HS-5 (cell line): ENCODE data around the gene TMPRSS2.

Experiments used
- DNase-seq: peaks from one replicate; pipeline ENCODE4 v3.0.0-alpha.2; 2012; ENCODE audit warnings: low read depth

The TMPRSS2 gene

GRCh38 chr21:41509733-41510132 is 1.8 kb upstream of the TMPRSS2 start:
- no peak for DNase-seq

- no peak for DNase-seq
Observed at GRCh38 chr21:41509145-41509496, 1.2 kb upstream of the TMPRSS2 start.

GRCh38 chr21:41508415-41509144 is 622 bp upstream of the TMPRSS2 start:
- DNase-seq: no peak

- no peak for DNase-seq
Observed at GRCh38 chr21:41506611-41507520, 1.1 kb downstream of the TMPRSS2 start.

GRCh38 chr21:41506005-41506594 is 1.9 kb downstream of the TMPRSS2 start:
- no peak for DNase-seq

GRCh38 chr21:41504030-41504429 is 3.9 kb downstream of the TMPRSS2 start:
- no peak for DNase-seq

GRCh38 chr21:41503331-41503730 is 4.6 kb downstream of the TMPRSS2 start:
- DNase-seq: no peak

- DNase-seq: peak; percentile 9
Observed at GRCh38 chr21:41501919-41502318, 6.0 kb downstream of the TMPRSS2 start.

GRCh38 chr21:41500931-41501381 is 7.0 kb downstream of the TMPRSS2 start:
- no peak for DNase-seq

GRCh38 chr21:41500363-41500762 is 7.6 kb downstream of the TMPRSS2 start:
- no peak for DNase-seq

GRCh38 chr21:41499920-41500319 is 8.0 kb downstream of the TMPRSS2 start:
- DNase-seq: no peak

- no peak for DNase-seq
Observed at GRCh38 chr21:41497788-41498187, 10.2 kb downstream of the TMPRSS2 start.

- no peak for DNase-seq
Observed at GRCh38 chr21:41497008-41497407, 10.9 kb downstream of the TMPRSS2 start.

- no peak for DNase-seq
Observed at GRCh38 chr21:41494242-41494641, 13.7 kb downstream of the TMPRSS2 start.

- no peak for DNase-seq
Observed at GRCh38 chr21:41491412-41491811, 16.5 kb downstream of the TMPRSS2 start.

- no peak for DNase-seq
Observed at GRCh38 chr21:41490330-41490729, 17.6 kb downstream of the TMPRSS2 start.

GRCh38 chr21:41489329-41489728 is 18.6 kb downstream of the TMPRSS2 start:
- DNase-seq: no peak

- DNase-seq: no peak
Observed at GRCh38 chr21:41488080-41488479, 19.9 kb downstream of the TMPRSS2 start.

GRCh38 chr21:41487082-41487481 is 20.9 kb downstream of the TMPRSS2 start:
- DNase-seq: no peak

- DNase-seq: no peak
Observed at GRCh38 chr21:41483973-41484372, 24.0 kb downstream of the TMPRSS2 start.

- no peak for DNase-seq
Observed at GRCh38 chr21:41483415-41483814, 24.5 kb downstream of the TMPRSS2 start.

GRCh38 chr21:41482980-41483379 is 25.0 kb downstream of the TMPRSS2 start:
- DNase-seq: no peak

- DNase-seq: peak; percentile 10
Observed at GRCh38 chr21:41482301-41482700, 25.7 kb downstream of the TMPRSS2 start.
